Loucy (cell line): ENCODE data around the gene SLITRK2.

Experiments
- H2AFZ ChIP-seq: fragments of 200-600 bp; sonication (generic); 2 replicates; pipeline ENCODE4 v1.6.0; 2016; ENCODE audit warnings: antibody characterized with exemption, mild to moderate bottlenecking, low read length, moderate library complexity
- H3F3A ChIP-seq: fragments of 200-600 bp; 2 replicates; pipeline ENCODE4 v1.6.0; 2016; ENCODE audit warnings: antibody characterized with exemption, low read depth, mild to moderate bottlenecking
- H3K27me3 ChIP-seq: fragments of 200-600 bp; sonication (generic); 2 replicates; pipeline ENCODE4 v1.6.1; 2014; ENCODE audit warnings: low read length, mild to moderate bottlenecking; ENCODE audit not compliant: insufficient read depth, poor library complexity, severe bottlenecking
- H3K36me3 ChIP-seq: fragments of 200-600 bp; sonication (generic); 2 replicates; pipeline ENCODE4 v1.6.1; 2016; ENCODE audit warnings: low read length; ENCODE audit not compliant: insufficient read depth
- H3K4me1 ChIP-seq: fragments of 200-600 bp; sonication (generic); 2 replicates; pipeline ENCODE4 v1.5.1; 2014; ENCODE audit warnings: low read length, mild to moderate bottlenecking; ENCODE audit not compliant: insufficient read depth, poor library complexity, severe bottlenecking
- H3K4me2 ChIP-seq: fragments of 200-600 bp; sonication (generic); 2 replicates; pipeline ENCODE4 v1.6.0; 2014; ENCODE audit warnings: antibody characterized with exemption, low read length, low read depth, mild to moderate bottlenecking; ENCODE audit not compliant: poor library complexity, severe bottlenecking
- H3K4me3 ChIP-seq: fragments of 200-600 bp; sonication (generic); 2 replicates; pipeline ENCODE4 v1.5.1; 2014; ENCODE audit warnings: low read length, mild to moderate bottlenecking, mixed read lengths; ENCODE audit not compliant: poor library complexity, severe bottlenecking
- H3K79me2 ChIP-seq: fragments of 200-600 bp; sonication (generic); 2 replicates; pipeline ENCODE4 v1.6.1; 2014; ENCODE audit warnings: low read length; ENCODE audit not compliant: insufficient read depth
- H3K9ac ChIP-seq: fragments of 200-600 bp; sonication (generic); 2 replicates; pipeline ENCODE4 v1.6.0; 2014; ENCODE audit warnings: mild to moderate bottlenecking, low read depth, low read length, moderate library complexity; ENCODE audit not compliant: poor library complexity, severe bottlenecking
- H3K9me2 ChIP-seq: fragments of 200-600 bp; sonication (generic); replicated peaks from 2 replicates; pipeline ENCODE4 v1.6.1; 2016; ENCODE audit warnings: low read depth, low read length, mixed read lengths
- H3K9me3 ChIP-seq: fragments of 200-600 bp; sonication (generic); 2 replicates; pipeline ENCODE4 v1.6.1; 2014; ENCODE audit warnings: mild to moderate bottlenecking, antibody characterized with exemption, low read length, low read depth; ENCODE audit not compliant: insufficient read depth
- H4K20me1 ChIP-seq: fragments of 200-600 bp; sonication (generic); 2 replicates; pipeline ENCODE4 v1.6.0; 2014; ENCODE audit warnings: antibody characterized with exemption, low read length, mild to moderate bottlenecking; ENCODE audit not compliant: insufficient read depth, poor library complexity, severe bottlenecking
- EZH2phosphoT487 ChIP-seq: fragments of 200-600 bp; IDR thresholded peaks from 2 replicates; pipeline ENCODE4 v1.6.1; 2018; ENCODE audit warnings: antibody characterized with exemption, mild to moderate bottlenecking, moderate library complexity, borderline replicate concordance
- TF ChIP-seq, protein P1 (sequence below): fragments of 200-600 bp; sonication (generic); conservative IDR thresholded peaks from 2 replicates; pipeline ENCODE4 v1.5.1; 2014; ENCODE audit warnings: mild to moderate bottlenecking, antibody characterized with exemption, low read length

The SLITRK2 gene

GRCh38 chrX:145843146-145843904, 25.7 kb downstream of the SLITRK2 start:
- no peaks in the 10 kb centered on the region for H3K36me3 ChIP-seq
- no peaks in the 10 kb centered on the region for H3K4me1 ChIP-seq

GRCh38 chrX:145844886-145845285, 27.3 kb downstream of the SLITRK2 start:
- Histone ChIP-seq H3K9me3 (no peaks in the 10 kb centered on the region), H3K79me2 (no peaks in the 10 kb centered on the region)

More at GRCh38 chrX:145843146-145843904, 25.7 kb downstream of the SLITRK2 start:
- Histone ChIP-seq H3F3A (no peaks in the 10 kb centered on the region), H4K20me1 (no peaks in the 10 kb centered on the region), H3K9me3 (no peaks in the 10 kb centered on the region), H3K9ac (no peak overlapping the region), H2AFZ (no peak overlapping the region), H3K27me3 (no peaks in the 10 kb centered on the region), H3K79me2 (no peaks in the 10 kb centered on the region), H3K4me2 (no peak overlapping the region), H3K9me2 (no peaks in the 10 kb centered on the region), H3K4me3 (no peak overlapping the region)
- TF ChIP-seq, protein P1, sequence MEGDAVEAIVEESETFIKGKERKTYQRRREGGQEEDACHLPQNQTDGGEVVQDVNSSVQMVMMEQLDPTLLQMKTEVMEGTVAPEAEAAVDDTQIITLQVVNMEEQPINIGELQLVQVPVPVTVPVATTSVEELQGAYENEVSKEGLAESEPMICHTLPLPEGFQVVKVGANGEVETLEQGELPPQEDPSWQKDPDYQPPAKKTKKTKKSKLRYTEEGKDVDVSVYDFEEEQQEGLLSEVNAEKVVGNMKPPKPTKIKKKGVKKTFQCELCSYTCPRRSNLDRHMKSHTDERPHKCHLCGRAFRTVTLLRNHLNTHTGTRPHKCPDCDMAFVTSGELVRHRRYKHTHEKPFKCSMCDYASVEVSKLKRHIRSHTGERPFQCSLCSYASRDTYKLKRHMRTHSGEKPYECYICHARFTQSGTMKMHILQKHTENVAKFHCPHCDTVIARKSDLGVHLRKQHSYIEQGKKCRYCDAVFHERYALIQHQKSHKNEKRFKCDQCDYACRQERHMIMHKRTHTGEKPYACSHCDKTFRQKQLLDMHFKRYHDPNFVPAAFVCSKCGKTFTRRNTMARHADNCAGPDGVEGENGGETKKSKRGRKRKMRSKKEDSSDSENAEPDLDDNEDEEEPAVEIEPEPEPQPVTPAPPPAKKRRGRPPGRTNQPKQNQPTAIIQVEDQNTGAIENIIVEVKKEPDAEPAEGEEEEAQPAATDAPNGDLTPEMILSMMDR = no peak
- TF ChIP-seq EZH2phosphoT487 = no peak

DNA sequence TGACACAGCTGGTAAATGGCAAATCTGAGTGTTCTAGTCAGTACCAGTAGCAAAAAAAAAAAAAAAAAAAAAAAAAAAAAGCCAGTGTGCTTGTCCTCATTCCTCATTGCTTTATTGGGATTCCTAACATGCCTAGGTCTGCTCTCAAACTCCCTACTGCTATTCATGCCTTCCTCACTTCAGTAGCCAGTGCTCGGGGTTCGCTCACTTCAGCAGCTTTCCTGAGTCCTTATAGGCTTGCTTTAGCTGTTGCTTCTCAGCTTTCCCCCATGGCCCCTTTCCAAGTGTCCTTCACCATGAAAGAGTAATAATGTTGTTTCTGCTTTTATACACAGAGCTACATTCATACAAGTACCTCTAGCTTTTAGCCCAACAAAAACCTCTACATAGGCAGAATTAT, 30.8 kb downstream of the SLITRK2 start:
- no peaks in the 10 kb centered on the region for H3K27me3 ChIP-seq
- no peak overlapping the region for H3K4me3 ChIP-seq

More at GRCh38 chrX:145844886-145845285, 27.3 kb downstream of the SLITRK2 start:
- H3K9me2 ChIP-seq = no peaks in the 10 kb centered on the region
- no peaks in the 10 kb centered on the region for H3K36me3 ChIP-seq
- no peak overlapping the region for H3K4me2 ChIP-seq
- H2AFZ ChIP-seq = no peak overlapping the region
- H3K27me3 ChIP-seq = no peaks in the 10 kb centered on the region
- no peak overlapping the region for H3K4me3 ChIP-seq
- H4K20me1 ChIP-seq = no peaks in the 10 kb centered on the region
- no peaks in the 10 kb centered on the region for H3K4me1 ChIP-seq
- no peaks in the 10 kb centered on the region for H3F3A ChIP-seq
- no peak for TF ChIP-seq EZH2phosphoT487
- TF ChIP-seq, protein P1 = no peak
- H3K9ac ChIP-seq = no peak overlapping the region

More for the DNA sequence above, 30.8 kb downstream of the SLITRK2 start:
- Histone ChIP-seq H4K20me1 (no peaks in the 10 kb centered on the region), H3K79me2 (no peaks in the 10 kb centered on the region), H2AFZ (no peak overlapping the region), H3K36me3 (no peaks in the 10 kb centered on the region), H3K4me2 (no peak overlapping the region), H3K4me1 (no peaks in the 10 kb centered on the region), H3K9ac (no peak overlapping the region), H3F3A (no peaks in the 10 kb centered on the region), H3K9me3 (no peaks in the 10 kb centered on the region), H3K9me2 (no peaks in the 10 kb centered on the region)
- TF ChIP-seq, protein P1 = no peak
- TF ChIP-seq EZH2phosphoT487 = no peak
